ENCODE measurements around the gene SFMBT2.
A peak's percentile ranks its signal among the peaks of the same experiment; 100 is the strongest.

DNA sequence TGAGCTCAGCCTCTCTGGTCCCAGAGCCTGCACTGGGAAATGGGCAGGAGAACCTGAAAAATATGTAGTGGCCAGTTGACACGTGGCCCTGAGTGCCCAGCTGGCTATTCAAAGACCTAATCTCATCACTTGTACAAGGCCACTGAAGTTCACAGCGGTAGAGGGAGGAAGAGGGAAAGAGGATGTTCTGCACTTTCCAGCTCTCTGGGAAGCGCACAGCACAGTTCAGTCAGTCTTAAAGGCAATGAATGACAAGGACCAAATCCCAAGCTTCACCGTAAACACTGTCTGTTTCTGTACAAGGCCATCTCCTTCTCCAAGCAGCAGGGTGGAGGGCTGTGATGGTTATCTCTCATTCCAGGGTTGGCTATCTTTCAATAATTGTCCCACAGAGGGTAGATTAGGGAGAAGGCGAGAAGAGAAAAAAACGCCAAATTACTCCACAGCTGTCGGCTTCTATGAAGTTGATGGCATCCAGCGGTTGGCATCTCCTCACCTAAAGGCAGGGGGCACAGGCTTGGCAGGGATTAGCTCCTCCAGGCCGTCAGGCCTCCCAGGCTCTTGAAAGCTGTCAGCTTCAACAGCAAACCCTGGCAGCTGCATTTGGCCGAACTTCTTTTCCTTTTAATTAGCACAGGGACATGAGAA lies 10.6 kb downstream of the SFMBT2 start:
- TF ChIP-seq GATA2 (IDR thresholded peaks at IDR 0.05; ENCODE audit: low read depth, low read length) (peak; percentile 90), GATA3 (IDR thresholded peaks at IDR 0.05; ENCODE audit: low read depth, low read length) (peak; percentile 58; the same call in 1 of the 2 replicates)
